GM21717 (cell line): ENCODE data around the gene MACC1.

Experiments used
- ATAC-seq: cut with Tn5 transposase; IDR thresholded peaks from one replicate; pipeline ENCODE4 v1.9.1; 2021; ENCODE audit warnings: mild to moderate bottlenecking, moderate library complexity; ENCODE audit not compliant: unreplicated experiment

Gene MACC1

GRCh38 chr7:20217193-20217948, at the start of gene MACC1:
Gene MACC1 (minus strand): TSS chr7:20217384. CDS start chr7:20161862, 55,522 bp downstream.
- peak; percentile 52 for ATAC-seq

GRCh38 chr7:20264623-20265022, 47.4 kb upstream of the MACC1 start:
- ATAC-seq: no peak

- ATAC-seq: no peak
Observed at GRCh38 chr7:20260223-20260622, 43.0 kb upstream of the MACC1 start.

GRCh38 chr7:20257212-20257611, 40.0 kb upstream of the MACC1 start:
- no peak for ATAC-seq

GRCh38 chr7:20249920-20250319, 32.7 kb upstream of the MACC1 start:
- ATAC-seq: no peak

- ATAC-seq: no peak
Observed at GRCh38 chr7:20249376-20249775, 32.2 kb upstream of the MACC1 start.

GRCh38 chr7:20246236-20246635, 29.1 kb upstream of the MACC1 start:
- ATAC-seq: no peak

- ATAC-seq: no peak
Observed at GRCh38 chr7:20244334-20245120, 27.3 kb upstream of the MACC1 start.

- ATAC-seq: peak; percentile 29
Observed at GRCh38 chr7:20241911-20242261, 24.7 kb upstream of the MACC1 start.

GRCh38 chr7:20241194-20241910, 24.2 kb upstream of the MACC1 start:
- ATAC-seq: no peak

- peak; percentile 47 for ATAC-seq
Observed at GRCh38 chr7:20240080-20240926, 23.1 kb upstream of the MACC1 start.

- peak; percentile 81 for ATAC-seq
Observed at GRCh38 chr7:20238754-20239324, 21.7 kb upstream of the MACC1 start.

- ATAC-seq: no peak
Observed at GRCh38 chr7:20238194-20238753, 21.1 kb upstream of the MACC1 start.

GRCh38 chr7:20237464-20238193, 20.4 kb upstream of the MACC1 start:
- ATAC-seq: no peak

GRCh38 chr7:20236790-20237189, 19.6 kb upstream of the MACC1 start:
- ATAC-seq: no peak

GRCh38 chr7:20236043-20236442, 18.9 kb upstream of the MACC1 start:
- ATAC-seq: no peak

GRCh38 chr7:20235288-20235687, 18.1 kb upstream of the MACC1 start:
- ATAC-seq: no peak

- ATAC-seq: no peak
Observed at GRCh38 chr7:20233362-20233761, 16.2 kb upstream of the MACC1 start.

- no peak for ATAC-seq
Observed at GRCh38 chr7:20232848-20233247, 15.7 kb upstream of the MACC1 start.
